ENCODE measurements around the gene ZNF609. TPM values are rescaled to one million over a fixed set of nuclear protein-coding genes. Genes with fewer than 3 reads are reported as not detected.

Gene ZNF609, protein sequence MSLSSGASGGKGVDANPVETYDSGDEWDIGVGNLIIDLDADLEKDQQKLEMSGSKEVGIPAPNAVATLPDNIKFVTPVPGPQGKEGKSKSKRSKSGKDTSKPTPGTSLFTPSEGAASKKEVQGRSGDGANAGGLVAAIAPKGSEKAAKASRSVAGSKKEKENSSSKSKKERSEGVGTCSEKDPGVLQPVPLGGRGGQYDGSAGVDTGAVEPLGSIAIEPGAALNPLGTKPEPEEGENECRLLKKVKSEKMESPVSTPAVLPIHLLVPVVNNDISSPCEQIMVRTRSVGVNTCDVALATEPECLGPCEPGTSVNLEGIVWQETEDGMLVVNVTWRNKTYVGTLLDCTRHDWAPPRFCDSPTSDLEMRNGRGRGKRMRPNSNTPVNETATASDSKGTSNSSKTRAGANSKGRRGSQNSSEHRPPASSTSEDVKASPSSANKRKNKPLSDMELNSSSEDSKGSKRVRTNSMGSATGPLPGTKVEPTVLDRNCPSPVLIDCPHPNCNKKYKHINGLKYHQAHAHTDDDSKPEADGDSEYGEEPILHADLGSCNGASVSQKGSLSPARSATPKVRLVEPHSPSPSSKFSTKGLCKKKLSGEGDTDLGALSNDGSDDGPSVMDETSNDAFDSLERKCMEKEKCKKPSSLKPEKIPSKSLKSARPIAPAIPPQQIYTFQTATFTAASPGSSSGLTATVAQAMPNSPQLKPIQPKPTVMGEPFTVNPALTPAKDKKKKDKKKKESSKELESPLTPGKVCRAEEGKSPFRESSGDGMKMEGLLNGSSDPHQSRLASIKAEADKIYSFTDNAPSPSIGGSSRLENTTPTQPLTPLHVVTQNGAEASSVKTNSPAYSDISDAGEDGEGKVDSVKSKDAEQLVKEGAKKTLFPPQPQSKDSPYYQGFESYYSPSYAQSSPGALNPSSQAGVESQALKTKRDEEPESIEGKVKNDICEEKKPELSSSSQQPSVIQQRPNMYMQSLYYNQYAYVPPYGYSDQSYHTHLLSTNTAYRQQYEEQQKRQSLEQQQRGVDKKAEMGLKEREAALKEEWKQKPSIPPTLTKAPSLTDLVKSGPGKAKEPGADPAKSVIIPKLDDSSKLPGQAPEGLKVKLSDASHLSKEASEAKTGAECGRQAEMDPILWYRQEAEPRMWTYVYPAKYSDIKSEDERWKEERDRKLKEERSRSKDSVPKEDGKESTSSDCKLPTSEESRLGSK (N-terminal part only)
- total RNA-seq (2021): 35.0 and 47.4 TPM in 2 replicates
- Bru-seq, nascent RNA: percentile 80 among the genes with signal in this experiment
- percentile 79 among the genes with signal in this experiment for BruChase-seq, experiment 1, labeled RNA remaining after a 2-hour chase
- percentile 83 among the genes with signal in this experiment for BruChase-seq, experiment 2, labeled RNA remaining after a 6-hour chase
- long read RNA-seq, partial matches to known transcripts: 16 of 17 reads
- long read RNA-seq, other reads (novel, unspliced or antisense): 1 of 17 reads

DNA sequence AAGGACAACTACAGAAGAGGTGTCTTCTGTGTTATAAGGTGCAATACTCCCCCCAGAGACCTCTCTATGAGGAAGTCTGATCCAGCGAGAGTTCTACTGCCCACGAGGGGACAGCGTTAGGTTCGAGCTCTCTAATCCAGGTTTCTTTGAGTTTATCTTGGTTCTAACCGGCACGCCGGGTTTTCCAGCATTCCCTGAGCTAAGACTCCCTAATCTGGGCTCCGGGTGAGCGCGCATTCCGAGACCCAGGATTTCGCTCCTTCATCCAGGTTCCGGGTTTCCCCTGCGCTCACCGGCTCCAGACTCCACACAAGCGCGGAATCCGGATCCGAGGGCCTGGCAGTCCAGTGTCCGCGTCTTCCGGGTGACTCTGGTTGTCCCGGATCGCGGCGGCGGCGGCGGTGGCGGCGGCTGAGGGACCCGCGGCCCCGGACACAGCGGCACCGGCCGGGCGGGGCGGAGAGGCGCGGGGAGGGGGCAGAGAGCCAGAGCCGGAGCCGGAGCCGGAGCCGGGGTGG is at the start of gene ZNF609:
Gene ZNF609, plus strand, starts transcription at position 373 of the 518 bp plus-strand sequence. CDS start 38,842 bp downstream, outside the sequence.
- peak within 1 kb of the TSS; percentile 59 for H3K27ac ChIP-seq (ENCODE audit: low read depth, low read length, poor library complexity, severe bottlenecking)
- H3K9me3 ChIP-seq (ENCODE audit: low read depth, low read length, poor library complexity, severe bottlenecking): no peaks in the 10 kb centered on the region
- H3K4me3 ChIP-seq (ENCODE audit: low read depth, low read length, poor library complexity, severe bottlenecking): peak within 1 kb of the TSS; percentile 50
- ChIA-PET CTCF (interaction anchor here (0.6 to 1.0 kb wide), 2 partner anchors 32 to 902 kb away, joined by 3 to 4 read pairs; no protein-coding TSS in a partner anchor), POLR2A (ENCODE audit: low non-redundant PET) (interaction anchor here (0.6 to 0.7 kb wide), 2 partner anchors 18 to 104 kb away, joined by 3 read pairs; no protein-coding TSS in a partner anchor)
- intact Hi-C loops (cut with micrococcal nuclease; ENCODE audit: unreplicated experiment): no loop called here
- DNase-seq (ENCODE audit: low spot score): peak; percentile 98
- H3K36me3 ChIP-seq (ENCODE audit: insufficient read depth, low read length, poor library complexity, severe bottlenecking): no peaks in the 10 kb centered on the region
- BruUV-seq (replicated peaks): no TSS peak
- TF ChIP-seq, protein P1, sequence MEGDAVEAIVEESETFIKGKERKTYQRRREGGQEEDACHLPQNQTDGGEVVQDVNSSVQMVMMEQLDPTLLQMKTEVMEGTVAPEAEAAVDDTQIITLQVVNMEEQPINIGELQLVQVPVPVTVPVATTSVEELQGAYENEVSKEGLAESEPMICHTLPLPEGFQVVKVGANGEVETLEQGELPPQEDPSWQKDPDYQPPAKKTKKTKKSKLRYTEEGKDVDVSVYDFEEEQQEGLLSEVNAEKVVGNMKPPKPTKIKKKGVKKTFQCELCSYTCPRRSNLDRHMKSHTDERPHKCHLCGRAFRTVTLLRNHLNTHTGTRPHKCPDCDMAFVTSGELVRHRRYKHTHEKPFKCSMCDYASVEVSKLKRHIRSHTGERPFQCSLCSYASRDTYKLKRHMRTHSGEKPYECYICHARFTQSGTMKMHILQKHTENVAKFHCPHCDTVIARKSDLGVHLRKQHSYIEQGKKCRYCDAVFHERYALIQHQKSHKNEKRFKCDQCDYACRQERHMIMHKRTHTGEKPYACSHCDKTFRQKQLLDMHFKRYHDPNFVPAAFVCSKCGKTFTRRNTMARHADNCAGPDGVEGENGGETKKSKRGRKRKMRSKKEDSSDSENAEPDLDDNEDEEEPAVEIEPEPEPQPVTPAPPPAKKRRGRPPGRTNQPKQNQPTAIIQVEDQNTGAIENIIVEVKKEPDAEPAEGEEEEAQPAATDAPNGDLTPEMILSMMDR (conservative IDR thresholded peaks at IDR 0.05; ENCODE audit: low read depth, low read length): no peak
- TF ChIP-seq EZH2 (IDR thresholded peaks at IDR 0.05; ENCODE audit: borderline replicate concordance, low read depth, low read length, poor library complexity, severe bottlenecking): no peak
- H3K4me1 ChIP-seq (ENCODE audit: insufficient read depth, low read length, poor library complexity, severe bottlenecking): peaks cover 60% of the 10 kb centered on the region
- H3K27me3 ChIP-seq (replicated peaks; ENCODE audit: insufficient read depth, low read depth, low read length, poor library complexity): no peaks in the 10 kb centered on the region

DNA sequence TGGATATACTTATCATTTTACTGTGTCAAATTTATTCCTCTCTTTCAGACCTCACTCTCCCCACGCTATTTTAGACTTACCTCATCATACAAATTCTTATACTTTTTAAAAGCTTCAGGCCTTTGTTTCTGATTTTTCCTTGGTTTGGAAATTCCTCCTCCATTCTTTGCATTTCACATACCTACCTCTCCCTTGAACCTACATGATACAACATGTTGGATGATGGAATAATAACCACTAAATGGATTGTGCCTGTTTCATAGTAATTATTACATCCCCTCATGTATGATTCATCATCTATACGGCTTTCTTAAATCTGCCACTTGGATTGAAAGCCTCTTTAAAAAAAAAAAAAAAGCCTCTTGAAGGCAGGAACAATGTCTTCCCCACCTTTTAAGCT is 48.2 kb upstream of the ZNF609 start:
- intact Hi-C loops (cut with micrococcal nuclease; ENCODE audit: unreplicated experiment): no loop called here
- H3K4me1 ChIP-seq (ENCODE audit: insufficient read depth, low read length, poor library complexity, severe bottlenecking): no peaks in the 10 kb centered on the region
- no peak for DNase-seq (ENCODE audit: low spot score)
- ChIA-PET POLR2A (ENCODE audit: low non-redundant PET) (no interaction called here), CTCF (no interaction called here)
- TF ChIP-seq EZH2 (IDR thresholded peaks at IDR 0.05; ENCODE audit: borderline replicate concordance, low read depth, low read length, poor library complexity, severe bottlenecking): no peak
- TF ChIP-seq, protein P1 (conservative IDR thresholded peaks at IDR 0.05; ENCODE audit: low read depth, low read length): no peak
- BruUV-seq (replicated peaks): no TSS peak
- H3K27ac ChIP-seq (ENCODE audit: low read depth, low read length, poor library complexity, severe bottlenecking): no peak overlapping the region
- H3K36me3 ChIP-seq (ENCODE audit: insufficient read depth, low read length, poor library complexity, severe bottlenecking): peaks cover 8% of the 10 kb centered on the region
- no peak overlapping the region for H3K4me3 ChIP-seq (ENCODE audit: low read depth, low read length, poor library complexity, severe bottlenecking)
- no peaks in the 10 kb centered on the region for H3K9me3 ChIP-seq (ENCODE audit: low read depth, low read length, poor library complexity, severe bottlenecking)
- H3K27me3 ChIP-seq (replicated peaks; ENCODE audit: insufficient read depth, low read depth, low read length, poor library complexity): no peaks in the 10 kb centered on the region

All from A673 (cell line).